Endothelial cell of umbilical vein (primary cell): ENCODE results near the gene TBC1D30. TPM values are rescaled to one million over a fixed set of nuclear protein-coding genes. Genes with fewer than 3 reads are reported as not detected.

Source experiments
- BruUV-seq: library from RNA; stranded (reverse); fragments of 400-500 nt; replicated peaks from 2 replicates; lab custom pipeline; 2021; lab: Mats Ljungman, UMichigan
- CTCF ChIA-PET: fragments of 300-600, 350-600 bp; sonication (Branson Sonifier 250); formaldehyde crosslinking; loops from one replicate; lab custom pipeline; 2021; ENCODE audit warnings: antibody characterized with exemption, inconsistent platforms; lab: Charles Lee
- POLR2A ChIA-PET: fragments of 300-600, 350-600 bp; sonication (Branson Sonifier 250); formaldehyde crosslinking; loops from one replicate; lab custom pipeline; 2021; ENCODE audit warnings: antibody characterized with exemption, inconsistent platforms; lab: Charles Lee
- DNase-seq: peaks from one replicate; pipeline ENCODE4 v3.0.0-alpha.2; 2011; ENCODE audit warnings: low read depth, low spot score
- FAIRE-seq: peaks from 2 replicates; lab custom pipeline; 2011; peaks lifted over from hg19 to GRCh38; lab: Jason Lieb, UNC
- H2AFZ ChIP-seq: 2 replicates; pipeline ENCODE4 v1.6.0; 2012; ENCODE audit warnings: low read depth, low read length, control low read depth, inconsistent platforms
- H3K27ac ChIP-seq: 2 replicates; pipeline ENCODE4 v1.5.1; 2011; ENCODE audit warnings: low read depth, mild to moderate bottlenecking, control low read depth, low read length, moderate library complexity; ENCODE audit not compliant: insufficient read depth
- H3K27me3 ChIP-seq, 2 experiments: 2 replicates each; pipeline versions ENCODE4 v1.6.0 to v1.6.1; 2011; ENCODE audit warnings: low read length in 2 of 2, mixed read lengths in 1 of 2; ENCODE audit not compliant: control insufficient read depth in 2 of 2, insufficient read depth in 2 of 2
- H3K36me3 ChIP-seq, 2 experiments: 2 replicates in 1 of 2; 3 replicates in 1 of 2; pipeline ENCODE4 v1.5.1; 2011; ENCODE audit warnings: low read length in 2 of 2, mild to moderate bottlenecking in 1 of 2, moderate library complexity in 1 of 2; ENCODE audit not compliant: control insufficient read depth in 2 of 2, insufficient read depth in 2 of 2; ENCODE audit errors: extremely low read depth in 1 of 2
- H3K4me1 ChIP-seq: 3 replicates; pipeline ENCODE4 v1.5.1; 2011; ENCODE audit warnings: mild to moderate bottlenecking, low read length; ENCODE audit not compliant: control insufficient read depth, insufficient read depth; ENCODE audit errors: extremely low read depth
- H3K4me2 ChIP-seq: 2 replicates; pipeline ENCODE4 v1.6.1; 2011; ENCODE audit warnings: low read length, control low read depth, mixed read lengths; ENCODE audit not compliant: insufficient read depth
- H3K4me3 ChIP-seq, 3 experiments: fragments of 200-600 bp in 1 of 3; sonication (generic), shearing (Covaris generic) in 1 of 3; replicated peaks in 1 of 3; 2 replicates each; pipeline ENCODE4 v1.5.1; 2011 to 2016; ENCODE audit warnings: control low read depth in 3 of 3, low read length in 3 of 3, mild to moderate bottlenecking in 2 of 3, inconsistent platforms in 1 of 3, low read depth in 1 of 3, moderate library complexity in 1 of 3; ENCODE audit not compliant: insufficient read depth in 1 of 3
- H3K79me2 ChIP-seq: 2 replicates; pipeline ENCODE4 v1.6.0; 2012; ENCODE audit warnings: low read length, inconsistent platforms; ENCODE audit not compliant: control insufficient read depth, insufficient read depth
- H3K9ac ChIP-seq: replicated peaks from 2 replicates; pipeline ENCODE3; 2011; ENCODE audit warnings: low read length, control low read depth; ENCODE audit not compliant: insufficient read depth; ENCODE audit errors: extremely low read depth
- H3K9me1 ChIP-seq: replicated peaks from 3 replicates; pipeline ENCODE4 v1.6.0; 2011; ENCODE audit warnings: mild to moderate bottlenecking, low read length; ENCODE audit not compliant: control insufficient read depth, insufficient read depth; ENCODE audit errors: extremely low read depth
- H3K9me3 ChIP-seq: replicated peaks from 2 replicates; pipeline ENCODE4 v1.5.1; 2012; ENCODE audit warnings: low read length, inconsistent platforms; ENCODE audit not compliant: control insufficient read depth, insufficient read depth
- H4K20me1 ChIP-seq: replicated peaks from 2 replicates; pipeline ENCODE3; 2011; ENCODE audit warnings: mild to moderate bottlenecking, low read length; ENCODE audit not compliant: control insufficient read depth, insufficient read depth; ENCODE audit errors: extremely low read depth
- EZH2 ChIP-seq: IDR thresholded peaks from 2 replicates; pipeline ENCODE4 v1.6.1; 2012; ENCODE audit warnings: borderline replicate concordance, low read depth, mild to moderate bottlenecking, moderate library complexity, low read length, inconsistent platforms; ENCODE audit not compliant: severe bottlenecking
- FOS ChIP-seq: IDR thresholded peaks from 2 replicates; pipeline ENCODE4 v1.6.1; 2011; ENCODE audit warnings: mild to moderate bottlenecking, low read length, moderate library complexity, borderline replicate concordance; ENCODE audit not compliant: insufficient read depth
- JUN ChIP-seq: IDR thresholded peaks from 2 replicates; pipeline ENCODE4 v1.6.1; 2011; ENCODE audit warnings: borderline replicate concordance, low read depth; ENCODE audit not compliant: insufficient read length, insufficient read depth
- MYC ChIP-seq: IDR thresholded peaks from one replicate; pipeline ENCODE4 v1.6.1; 2011; ENCODE audit warnings: mild to moderate bottlenecking, low read depth, low read length
- POLR2A ChIP-seq: IDR thresholded peaks from 2 replicates; pipeline ENCODE4 v1.6.1; 2012; ENCODE audit warnings: low read depth, mild to moderate bottlenecking, control low read depth, low read length
- POLR2AphosphoS5 ChIP-seq: IDR thresholded peaks from 2 replicates; pipeline ENCODE4 v1.6.1; 2012; ENCODE audit warnings: low read depth, mild to moderate bottlenecking, control low read depth, low read length, moderate library complexity; ENCODE audit not compliant: insufficient read depth
- dilution Hi-C: fragments of 300-500 bp; cut with MboI; formaldehyde crosslinking; loops from one replicate; pipeline ENCODE4 v1.15.0; 2019; ENCODE audit warnings: low sequenced_read_pairs; ENCODE audit not compliant: extremely low pct_ligation_motif_present
- intact Hi-C: fragments of 100-400 bp; cut with micrococcal nuclease; formaldehyde crosslinking; loops from one replicate; pipeline ENCODE4 v1.10.0; 2022
- polyA plus RNA-seq, 4 experiments: library from polyadenylated mRNA; depleted of rRNA in 3 of 4; stranded (reverse) in 3 of 4; unstranded in 1 of 4; fragments of >200 nt; gene quantifications; 2 replicates each; pipeline versions ENCODE4 v1.2.1 to v1.2.3, GENCODE V29; 2011 to 2012; ENCODE audit warnings: missing spikeins in 1 of 4
- total RNA-seq: library from RNA; stranded (reverse); gene quantifications from 2 replicates; pipeline ENCODE4 v1.2.3, GENCODE V29; 2021
- TF ChIP-seq, protein P1 (sequence below): IDR thresholded peaks from 2 replicates; pipeline ENCODE4 v1.6.1; 2011; ENCODE audit not compliant: insufficient read depth, insufficient read length
- TF ChIP-seq, protein P2 (sequence below), 2 donors: IDR thresholded peaks; 1 replicate in 1 of 2; 2 replicates in 1 of 2; pipeline ENCODE4 v1.5.1; 2011; ENCODE audit warnings: low read length in 2 of 2, mild to moderate bottlenecking in 2 of 2, moderate library complexity in 2 of 2, control low read depth in 1 of 2, inconsistent platforms in 1 of 2, low read depth in 1 of 2; ENCODE audit not compliant: insufficient read depth in 1 of 2; ENCODE audit errors: extremely low read depth in 1 of 2

TBC1D30 gene
- total and polyA plus RNA-seq, 2 donors (not counting 3 experiments of a cell fraction or from before 2014, with no cell fraction given) = 4.4 to 7.6 TPM

GRCh38 chr12:64836856-64837255 lies 12.4 kb downstream of the TBC1D30 start:
- Histone ChIP-seq H3K9me3 (no peaks in the 10 kb centered on the region), H3K27me3 (no peaks in the 10 kb centered on the region), H4K20me1 (no peaks in the 10 kb centered on the region), H3K9me1 (no peaks in the 10 kb centered on the region), H3K4me2 (no peak overlapping the region), H2AFZ (no peak overlapping the region), H3K4me3 (no peak overlapping the region), H3K36me3 (no peaks in the 10 kb centered on the region), H3K27ac (no peak overlapping the region), H3K4me1 (no peaks in the 10 kb centered on the region), H3K79me2 (no peaks in the 10 kb centered on the region), H3K9ac (no peak overlapping the region)
- no peak for DNase-seq
- ChIA-PET CTCF (interaction anchor here (0.8 to 1.4 kb wide), 2 partner anchors 15 to 18 kb away, joined by 3 read pairs; no protein-coding TSS in a partner anchor), POLR2A (no interaction called here)
- no TSS peak for BruUV-seq
- no peak for FAIRE-seq
- intact Hi-C loops (no loop called here), dilution Hi-C loops (no loop called here)
- TF ChIP-seq JUN (no peak), POLR2AphosphoS5 (no peak), EZH2 (no peak), POLR2A (no peak), MYC (no peak), FOS (no peak)
- TF ChIP-seq, protein P1, sequence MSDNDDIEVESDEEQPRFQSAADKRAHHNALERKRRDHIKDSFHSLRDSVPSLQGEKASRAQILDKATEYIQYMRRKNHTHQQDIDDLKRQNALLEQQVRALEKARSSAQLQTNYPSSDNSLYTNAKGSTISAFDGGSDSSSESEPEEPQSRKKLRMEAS = no peak
- TF ChIP-seq, protein P2, sequence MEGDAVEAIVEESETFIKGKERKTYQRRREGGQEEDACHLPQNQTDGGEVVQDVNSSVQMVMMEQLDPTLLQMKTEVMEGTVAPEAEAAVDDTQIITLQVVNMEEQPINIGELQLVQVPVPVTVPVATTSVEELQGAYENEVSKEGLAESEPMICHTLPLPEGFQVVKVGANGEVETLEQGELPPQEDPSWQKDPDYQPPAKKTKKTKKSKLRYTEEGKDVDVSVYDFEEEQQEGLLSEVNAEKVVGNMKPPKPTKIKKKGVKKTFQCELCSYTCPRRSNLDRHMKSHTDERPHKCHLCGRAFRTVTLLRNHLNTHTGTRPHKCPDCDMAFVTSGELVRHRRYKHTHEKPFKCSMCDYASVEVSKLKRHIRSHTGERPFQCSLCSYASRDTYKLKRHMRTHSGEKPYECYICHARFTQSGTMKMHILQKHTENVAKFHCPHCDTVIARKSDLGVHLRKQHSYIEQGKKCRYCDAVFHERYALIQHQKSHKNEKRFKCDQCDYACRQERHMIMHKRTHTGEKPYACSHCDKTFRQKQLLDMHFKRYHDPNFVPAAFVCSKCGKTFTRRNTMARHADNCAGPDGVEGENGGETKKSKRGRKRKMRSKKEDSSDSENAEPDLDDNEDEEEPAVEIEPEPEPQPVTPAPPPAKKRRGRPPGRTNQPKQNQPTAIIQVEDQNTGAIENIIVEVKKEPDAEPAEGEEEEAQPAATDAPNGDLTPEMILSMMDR (IDR thresholded peaks at IDR 0.05; ENCODE audit: extremely low read depth in 1 of 2, insufficient read depth in 1 of 2, low read depth in 1 of 2, low read length in 2 of 2) = no peak
